NCI-H2171 (cell line): ENCODE results near the gene ARL16.
A peak's percentile ranks its signal among the peaks of the same experiment; 100 is the strongest.

Experiments
- DNase-seq: peaks from one replicate; lab custom pipeline; 2025; lab: John Stamatoyannopoulos, UW

The ARL16 gene

DNA sequence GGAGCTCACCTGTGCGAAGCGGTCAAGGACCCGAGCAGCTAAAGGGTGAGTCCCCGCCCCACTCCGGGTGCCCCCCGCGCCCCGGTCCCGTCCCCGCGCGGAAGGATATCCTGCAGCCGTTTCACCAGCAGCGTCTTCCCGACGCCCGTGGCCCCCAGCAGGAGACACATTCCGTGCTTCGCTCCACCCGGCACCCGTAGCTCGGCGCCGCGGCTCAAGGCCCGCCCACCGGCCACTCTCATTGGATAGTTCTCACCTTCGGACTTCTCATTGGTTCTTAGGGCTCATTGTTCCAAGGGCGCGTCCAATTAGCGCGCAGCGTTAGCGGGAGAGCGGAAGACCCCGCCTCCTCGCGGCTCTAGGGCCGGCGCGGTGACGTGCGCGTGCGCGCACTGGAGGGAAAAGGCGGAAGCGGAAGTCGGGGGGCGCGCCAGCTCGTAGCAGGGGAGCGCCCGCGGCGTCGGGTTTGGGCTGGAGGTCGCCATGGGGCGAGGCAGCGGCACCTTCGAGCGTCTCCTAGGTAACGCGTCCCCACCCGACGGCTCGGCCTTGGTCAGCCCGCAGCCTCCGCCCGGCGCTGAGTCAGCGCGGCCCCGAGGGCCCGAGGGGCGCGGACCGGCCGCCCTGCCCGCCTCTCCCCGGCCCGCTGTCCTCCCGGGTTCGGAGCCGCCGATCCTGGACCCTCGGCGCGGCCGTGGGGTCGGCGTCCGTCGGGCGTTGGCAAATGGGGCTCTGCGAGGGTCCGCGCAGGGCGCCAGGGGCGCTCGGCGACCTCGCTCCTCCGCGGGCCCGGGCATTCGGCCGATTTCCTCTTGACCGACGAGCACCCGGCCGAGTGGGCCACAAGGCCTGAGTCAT lies at the start of gene ARL16, which contains the start of gene HGS:
Gene ARL16 (minus strand): TSS at position 214 of the 858 bp plus-strand sequence. CDS start 44 bp downstream, at position 170.
Gene HGS (plus strand): TSS at position 428 of the 858 bp plus-strand sequence. CDS start 56 bp downstream, at position 484.
- DNase-seq, result peak; percentile 98

- DNase-seq, result no peak
Measured at GRCh38 chr17:81727324-81728031, 43.9 kb upstream of the ARL16 start.

DNA sequence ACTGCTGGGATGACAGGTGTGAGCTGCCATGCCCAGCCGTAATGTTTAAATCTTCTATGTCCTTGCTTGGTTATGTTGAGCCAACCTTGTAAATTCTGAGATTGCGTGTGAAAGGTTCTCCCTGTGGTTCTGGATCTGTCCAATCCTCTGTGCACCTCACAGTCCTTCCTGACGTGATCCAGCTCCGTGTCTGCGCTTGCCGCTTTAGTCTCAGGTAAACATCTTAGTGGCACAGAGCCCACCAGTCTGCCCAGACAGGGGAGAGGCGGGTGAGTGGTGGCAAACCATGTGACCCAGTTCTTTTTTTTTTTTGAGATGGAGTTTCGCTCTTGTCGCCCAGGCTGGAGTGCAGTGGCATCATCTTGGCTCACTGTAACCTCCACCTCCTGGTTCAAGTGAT lies 42.4 kb upstream of the ARL16 start:
- no peak for DNase-seq

- DNase-seq, result no peak
Measured at GRCh38 chr17:81725439-81725838, 41.8 kb upstream of the ARL16 start.

GRCh38 chr17:81723651-81724209 lies 40.1 kb upstream of the ARL16 start:
- DNase-seq, result no peak

GRCh38 chr17:81722184-81723120 lies 38.9 kb upstream of the ARL16 start:
- no peak for DNase-seq

DNA sequence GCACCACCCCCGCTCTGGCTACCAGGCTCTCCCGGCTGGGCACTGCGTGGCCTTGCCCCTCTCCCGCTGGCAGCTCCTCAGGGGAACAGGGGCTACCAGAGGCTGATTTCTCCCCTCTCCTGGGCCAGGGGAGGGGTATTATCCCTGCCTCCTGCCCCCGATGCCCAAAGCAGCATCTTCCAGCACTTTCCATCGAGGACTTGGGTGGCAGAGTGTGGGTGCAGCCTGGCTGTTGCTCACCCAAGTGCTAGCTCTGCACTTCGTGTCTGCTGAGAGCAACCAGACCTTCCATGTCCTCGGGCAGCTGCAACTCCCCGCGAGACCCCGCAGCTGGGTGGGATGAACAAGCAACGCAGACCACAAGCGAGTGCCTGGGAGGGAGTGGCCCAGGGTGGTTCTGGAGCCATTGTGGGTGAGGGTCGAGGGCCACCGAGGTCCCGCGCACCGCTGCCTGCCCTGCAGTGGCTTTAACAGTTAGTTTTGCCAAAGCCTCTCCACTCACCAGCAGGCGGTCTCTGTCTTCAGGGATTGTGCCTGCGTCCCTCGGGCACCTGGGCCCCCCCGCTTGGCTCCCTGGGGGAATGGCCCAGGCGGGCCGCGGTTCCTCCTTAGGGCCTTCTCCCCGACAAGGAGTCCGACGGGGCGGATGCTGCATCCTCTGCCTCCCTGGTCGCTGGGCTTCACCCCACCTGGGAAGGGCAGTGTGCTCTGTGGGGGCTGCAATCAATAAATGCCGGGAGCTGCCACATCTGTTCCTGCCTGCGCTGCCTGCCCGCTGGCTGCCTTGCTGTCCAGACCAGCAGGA lies 36.9 kb upstream of the ARL16 start:
- no peak for DNase-seq

DNA sequence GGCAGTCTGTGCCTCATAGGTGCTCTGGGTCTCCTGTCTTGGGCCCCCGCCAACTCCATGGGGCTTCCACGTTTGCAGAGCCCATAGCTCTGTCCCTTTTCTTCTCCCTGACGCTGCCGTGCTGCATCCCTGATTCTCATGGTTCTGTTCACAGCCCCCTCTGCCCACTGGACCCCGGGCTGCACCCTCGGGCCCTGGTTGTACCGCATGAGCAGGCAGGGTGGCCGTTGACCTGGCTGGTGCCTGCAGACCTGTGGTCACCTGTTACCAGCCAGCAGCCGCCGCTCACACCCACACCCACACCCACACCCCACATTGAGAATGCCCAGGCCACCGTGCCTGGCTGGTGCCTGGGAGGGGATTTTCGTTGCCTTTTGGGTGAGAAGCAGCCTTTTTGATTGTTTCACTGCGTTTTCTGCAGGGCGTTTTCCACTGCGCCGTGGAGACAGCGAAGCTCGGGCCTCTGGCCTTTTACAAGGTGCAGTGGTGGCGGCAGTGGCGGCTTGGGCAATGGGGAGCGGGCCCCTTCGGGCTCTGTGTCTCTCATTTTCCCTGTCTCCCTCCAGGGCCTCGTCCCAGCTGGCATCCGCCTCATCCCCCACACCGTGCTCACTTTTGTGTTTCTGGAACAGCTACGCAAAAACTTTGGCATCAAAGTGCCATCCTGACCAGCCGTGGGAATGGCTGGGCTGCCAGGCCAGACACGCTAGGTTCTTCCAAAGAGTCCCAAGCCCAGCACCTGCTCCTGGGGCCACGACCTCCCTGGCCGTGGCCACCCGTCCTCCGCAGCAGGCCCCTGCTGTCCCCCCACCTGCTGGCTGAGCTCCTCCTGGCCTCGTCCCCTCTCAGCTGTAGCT lies 36.0 kb upstream of the ARL16 start:
- DNase-seq, result no peak

DNA sequence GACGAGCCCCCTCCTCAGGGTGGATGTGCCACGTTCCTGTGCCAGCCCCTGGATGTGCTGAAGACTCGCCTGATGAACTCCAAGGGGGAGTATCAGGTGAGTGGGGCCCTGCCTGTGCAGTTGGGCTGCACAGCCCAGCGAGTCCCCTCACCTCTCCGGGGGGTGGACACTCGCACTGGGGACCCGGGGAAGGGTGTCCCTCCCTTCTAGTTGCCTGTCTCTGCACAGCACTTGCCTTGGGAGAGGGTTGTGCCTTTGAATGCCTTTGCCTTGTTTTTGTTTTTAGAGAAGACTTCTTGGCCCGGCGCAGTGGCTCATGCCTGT lies 34.1 kb upstream of the ARL16 start:
- DNase-seq, result no peak

DNA sequence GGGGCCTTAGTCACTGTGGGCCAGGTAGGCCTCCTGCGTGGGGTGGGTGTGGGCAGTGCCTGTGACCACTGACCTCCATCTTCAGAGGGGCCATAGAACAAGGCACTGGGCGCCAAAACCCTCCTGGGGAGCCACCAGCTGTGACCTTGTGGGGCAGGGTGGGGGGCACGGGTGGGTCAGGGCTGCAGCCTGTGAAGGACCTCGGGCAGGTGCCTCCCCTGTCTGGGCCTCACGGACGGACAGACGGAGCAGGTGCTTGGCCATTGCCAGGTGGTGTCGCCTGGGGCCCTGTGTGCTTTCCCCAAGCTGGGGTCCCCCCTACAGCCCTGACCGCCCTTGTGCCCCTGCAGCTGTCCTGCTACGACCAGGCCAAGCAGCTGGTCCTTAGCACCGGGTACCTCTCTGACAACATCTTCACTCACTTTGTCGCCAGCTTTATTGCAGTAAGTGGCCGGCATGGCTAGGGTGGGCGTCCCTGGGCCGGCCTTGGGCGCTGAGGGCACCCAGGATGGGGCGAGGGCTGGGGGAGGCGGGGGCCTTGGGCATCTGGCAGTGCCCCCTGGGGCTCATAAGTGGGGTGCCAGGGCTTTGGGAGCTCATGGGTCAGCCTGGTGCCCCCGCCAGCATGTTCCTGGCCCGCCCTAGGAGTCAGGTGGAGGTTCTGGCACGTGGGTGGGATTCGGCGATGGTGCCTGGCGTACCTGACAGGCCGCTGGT lies 33.6 kb upstream of the ARL16 start:
- no peak for DNase-seq

DNA sequence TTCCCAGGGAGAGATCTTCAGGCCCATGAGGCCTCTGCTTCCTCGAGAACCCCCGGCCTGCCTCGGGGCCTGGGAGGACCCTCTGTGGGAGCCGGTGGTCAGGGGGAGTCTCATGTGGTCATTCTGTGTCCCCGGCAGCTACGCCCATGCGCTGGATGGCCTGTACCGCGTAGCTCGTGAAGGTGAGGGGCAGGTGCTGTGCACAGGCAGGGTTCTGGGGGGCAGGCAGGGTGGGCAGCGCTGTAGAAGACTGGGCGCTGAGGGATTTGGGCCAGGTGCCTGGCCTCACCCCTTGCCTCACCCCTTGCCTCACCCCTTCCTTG lies 33.0 kb upstream of the ARL16 start:
- DNase-seq, result no peak

- no peak for DNase-seq
Measured at GRCh38 chr17:81715872-81716673, 32.5 kb upstream of the ARL16 start.

DNA sequence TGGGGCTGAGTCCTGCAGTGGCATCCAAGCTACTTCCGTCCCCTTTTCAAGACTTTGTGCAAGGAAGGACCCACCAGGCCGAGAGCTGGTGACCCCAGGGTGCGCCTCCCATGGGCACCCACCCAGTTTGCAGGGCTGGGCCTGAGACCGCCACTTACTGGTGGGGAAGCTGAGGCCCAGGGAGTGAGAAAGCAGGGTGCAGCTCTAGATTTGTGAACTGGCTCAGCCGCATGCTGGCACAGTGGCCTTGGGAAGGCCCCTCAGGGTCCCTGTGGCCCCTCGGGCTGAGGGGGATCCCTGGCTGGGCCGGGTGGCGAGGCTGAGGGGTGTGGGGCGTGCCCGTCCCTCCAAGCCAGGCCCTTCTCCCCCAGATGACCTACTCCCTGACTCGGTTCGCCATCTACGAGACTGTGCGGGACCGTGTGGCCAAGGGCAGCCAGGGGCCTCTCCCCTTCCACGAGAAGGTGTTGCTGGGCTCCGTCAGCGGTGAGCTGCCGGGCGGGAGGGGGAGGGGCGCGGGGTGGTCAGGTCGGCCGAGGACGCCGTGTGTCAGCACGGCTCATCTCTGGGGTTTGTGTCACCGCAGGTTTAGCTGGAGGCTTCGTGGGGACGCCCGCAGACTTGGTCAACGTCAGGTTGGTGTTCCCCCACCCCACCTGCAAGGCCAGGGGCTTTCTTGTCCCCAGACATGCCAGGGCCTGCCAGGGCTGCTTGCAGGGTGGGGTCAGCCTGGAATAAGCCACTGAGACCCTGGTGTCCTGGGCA lies 31.7 kb upstream of the ARL16 start:
- DNase-seq, result no peak

- DNase-seq, result no peak
Measured at GRCh38 chr17:81714412-81715106, 31.0 kb upstream of the ARL16 start.

GRCh38 chr17:81713556-81714411 lies 30.2 kb upstream of the ARL16 start:
- no peak for DNase-seq

DNA sequence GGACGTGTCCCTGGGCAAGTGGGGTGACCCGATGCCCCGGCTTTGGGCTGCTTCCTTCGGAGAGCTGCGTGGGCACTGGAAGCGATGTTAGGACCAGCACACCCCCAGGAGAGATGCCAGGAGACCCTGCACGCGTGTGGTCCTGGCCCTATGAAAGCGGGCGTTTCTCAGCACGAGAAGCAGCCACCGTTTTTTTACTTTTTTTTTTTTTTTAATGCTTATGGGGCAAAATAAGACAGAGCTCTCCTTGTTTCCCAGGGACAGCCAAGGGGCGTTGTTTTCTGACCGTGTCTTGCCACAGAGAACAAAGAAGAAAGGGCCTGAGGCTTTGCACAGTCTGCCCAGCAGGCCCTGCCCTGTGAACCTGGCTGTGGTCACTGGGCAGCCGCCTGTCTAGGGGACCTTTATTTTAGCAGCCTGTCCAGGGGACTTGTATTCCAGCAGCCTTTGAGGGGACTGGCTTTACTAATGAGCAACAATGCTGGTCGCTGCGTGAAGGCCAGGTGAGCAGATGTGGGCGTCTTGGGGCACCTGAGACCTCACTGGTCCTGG lies 29.5 kb upstream of the ARL16 start:
- DNase-seq, result no peak
